TTC549 (cell line): ENCODE data around the gene MSANTD2.

Experiments
- FAIRE-seq: peaks from 2 replicates; lab custom pipeline; 2012; peaks lifted over from hg19 to GRCh38; lab: Jason Lieb, UNC

Gene MSANTD2

DNA sequence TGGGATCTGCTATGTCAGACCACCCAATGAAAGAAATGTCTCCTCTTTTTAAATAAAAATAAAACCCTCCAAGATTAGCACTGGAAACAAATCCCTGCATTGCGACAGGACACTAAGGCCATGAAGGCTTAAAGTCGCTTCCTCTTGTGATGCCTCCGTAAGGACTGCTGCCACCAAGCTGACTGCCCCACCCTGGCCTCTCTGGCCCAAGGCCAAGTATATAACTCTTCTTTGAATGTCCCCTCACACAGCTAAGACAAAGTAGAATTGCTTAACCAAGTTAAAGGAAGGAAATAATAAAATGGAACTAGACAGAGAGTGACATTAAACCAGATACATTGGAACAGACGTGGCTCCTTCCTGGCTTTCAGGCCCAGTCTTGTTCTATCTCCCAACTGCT, 68.0 kb downstream of the MSANTD2 start:
- FAIRE-seq, result no peak

DNA sequence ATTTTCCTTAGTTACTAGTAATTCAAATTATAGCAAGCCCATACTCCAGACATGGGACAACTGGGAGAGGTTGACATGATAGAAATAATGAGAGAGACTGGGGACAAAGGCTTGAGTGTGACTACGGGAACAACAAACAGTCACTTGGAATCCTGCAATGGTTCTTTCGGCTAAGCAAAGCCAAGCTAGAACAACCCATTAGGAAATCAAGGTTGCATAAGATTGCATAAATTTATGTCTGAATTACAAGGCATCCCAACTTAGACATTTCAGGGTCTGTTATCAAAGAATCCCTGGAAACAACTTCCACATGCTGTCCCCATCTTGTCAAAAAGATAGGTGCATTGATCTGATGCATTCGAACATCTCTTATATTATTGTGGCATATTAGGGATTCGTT, 70.6 kb downstream of the MSANTD2 start:
- no peak for FAIRE-seq

DNA sequence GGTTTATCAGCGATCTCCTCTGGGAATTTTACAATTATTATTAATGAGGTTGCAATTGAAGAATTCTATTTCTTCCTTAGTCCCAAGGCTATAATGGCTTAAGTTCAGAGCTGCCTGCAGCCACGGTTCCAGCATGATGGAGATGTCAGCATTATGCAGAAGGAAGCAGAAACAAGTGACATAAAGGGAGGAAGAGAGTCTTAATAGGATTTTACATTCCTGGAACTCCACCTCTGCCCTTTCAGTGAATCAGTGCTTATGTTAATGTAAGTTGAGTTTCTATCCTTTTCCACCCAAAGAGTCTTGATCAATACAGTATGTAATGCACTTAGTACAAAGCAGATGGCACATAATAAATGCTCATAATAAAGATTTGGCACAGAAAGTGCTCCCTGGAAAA, 72.1 kb downstream of the MSANTD2 start:
- FAIRE-seq, result no peak

DNA sequence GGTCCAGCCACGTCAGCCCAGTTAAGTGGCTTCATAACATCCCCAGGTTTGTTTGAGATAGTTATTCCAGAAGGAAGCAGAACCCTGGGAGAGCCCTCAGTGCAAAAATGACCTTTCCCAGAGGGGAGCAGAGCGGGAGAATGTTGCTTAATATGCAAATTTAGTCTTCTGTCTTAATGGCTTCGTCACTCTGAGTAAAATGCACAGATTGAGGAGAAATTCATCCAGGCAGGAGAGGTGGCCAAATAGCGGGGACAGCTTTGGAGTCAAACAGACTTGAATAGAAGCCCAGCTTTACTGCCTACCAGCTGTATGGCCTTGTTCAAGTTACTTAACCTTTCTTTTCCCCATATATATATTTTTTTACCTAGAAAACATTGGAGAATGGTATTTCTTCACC, 72.7 kb downstream of the MSANTD2 start:
- FAIRE-seq, result no peak

DNA sequence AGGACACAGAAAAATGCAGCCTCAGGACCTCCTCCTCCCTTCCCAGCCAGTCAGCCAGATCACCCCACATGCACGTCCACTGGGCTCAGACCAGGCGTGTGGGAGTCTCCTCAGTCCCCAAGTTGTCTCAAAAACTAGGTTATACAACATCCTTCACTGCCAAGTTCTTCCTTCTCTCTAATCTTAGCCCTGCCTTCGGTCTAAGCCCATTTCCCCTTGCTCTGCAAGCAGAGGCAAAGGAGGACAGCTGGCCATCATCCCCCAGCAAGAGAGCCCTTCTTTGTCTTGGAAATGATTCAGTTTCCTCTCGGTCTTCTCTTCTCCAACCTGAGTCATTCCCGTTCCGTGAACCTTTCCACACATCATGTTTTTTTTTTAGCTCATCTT, 74.5 kb downstream of the MSANTD2 start:
- no peak for FAIRE-seq

DNA sequence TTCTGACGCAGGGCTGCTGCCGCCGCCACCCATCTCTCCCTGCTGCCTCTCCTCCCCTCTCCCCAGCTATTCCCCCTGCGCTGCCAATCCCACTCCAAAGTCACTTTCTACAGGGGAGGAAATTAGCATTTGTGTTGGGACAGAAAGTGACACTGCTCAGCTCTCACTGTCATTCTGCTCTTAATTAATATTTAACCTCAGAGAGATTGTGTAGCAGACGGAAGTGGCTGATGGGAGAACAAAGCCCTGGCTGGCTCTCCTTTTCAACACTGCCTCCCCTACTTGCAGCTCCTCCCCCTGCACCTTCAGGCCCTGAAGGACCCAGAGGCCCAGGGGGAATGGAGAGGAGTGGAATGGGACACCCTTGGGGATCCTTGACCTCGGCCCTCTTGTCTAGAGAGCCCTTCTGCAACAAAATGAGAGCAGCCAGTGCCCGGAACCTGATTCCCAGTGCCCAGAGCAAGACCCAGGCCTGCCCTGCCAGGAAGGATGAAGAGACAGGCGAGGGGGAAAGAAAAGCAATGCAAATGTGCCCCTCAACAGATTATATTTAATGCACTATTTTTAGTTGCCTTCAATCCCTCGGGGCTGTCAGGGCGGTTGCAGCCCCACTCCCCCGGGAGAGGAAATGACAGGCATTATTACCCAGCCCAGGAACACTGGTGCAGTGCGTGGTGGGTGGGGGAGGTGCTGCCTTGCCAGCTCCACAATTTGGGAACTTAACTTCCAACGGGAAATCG, 75.1 kb downstream of the MSANTD2 start:
- no peak for FAIRE-seq

DNA sequence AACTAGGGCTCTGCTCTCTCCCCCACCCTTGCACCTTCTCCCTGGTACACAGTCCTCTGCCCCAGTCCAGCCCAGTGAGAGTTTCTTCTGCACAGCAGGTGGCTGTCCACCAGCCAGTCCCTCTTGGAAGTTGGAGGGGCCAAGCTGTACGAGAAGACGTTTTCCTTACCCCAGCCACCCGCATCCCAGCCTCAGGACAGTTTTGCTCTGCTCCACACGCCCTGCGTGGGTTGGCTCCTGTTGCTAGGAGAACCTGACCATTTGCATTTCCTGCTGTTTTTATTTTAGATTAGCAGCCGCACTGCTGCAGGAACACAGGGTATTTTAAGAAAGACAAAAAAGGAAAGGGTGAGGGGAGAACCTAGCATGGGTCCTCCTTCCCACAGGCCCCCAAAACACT, 78.0 kb downstream of the MSANTD2 start:
- no peak for FAIRE-seq

DNA sequence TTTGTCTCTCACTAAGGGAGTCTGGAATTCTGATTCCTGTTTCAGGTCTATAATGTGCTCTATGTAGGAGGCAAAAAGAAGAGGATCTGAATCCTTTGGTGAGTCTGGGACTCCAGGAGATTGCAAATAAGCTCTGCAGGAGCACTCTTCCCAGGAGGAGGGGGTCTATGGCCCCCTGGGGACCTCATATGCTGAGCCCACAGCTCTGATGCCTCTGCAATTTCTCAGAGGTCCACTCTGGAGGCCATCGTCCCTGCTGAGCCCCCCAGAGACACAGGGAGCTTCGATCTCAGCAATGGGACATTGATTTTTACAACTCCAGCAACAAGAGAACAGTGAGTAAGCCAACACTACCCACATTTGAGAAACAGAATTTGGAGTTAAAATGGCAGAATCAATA, 80.7 kb downstream of the MSANTD2 start:
- no peak for FAIRE-seq

DNA sequence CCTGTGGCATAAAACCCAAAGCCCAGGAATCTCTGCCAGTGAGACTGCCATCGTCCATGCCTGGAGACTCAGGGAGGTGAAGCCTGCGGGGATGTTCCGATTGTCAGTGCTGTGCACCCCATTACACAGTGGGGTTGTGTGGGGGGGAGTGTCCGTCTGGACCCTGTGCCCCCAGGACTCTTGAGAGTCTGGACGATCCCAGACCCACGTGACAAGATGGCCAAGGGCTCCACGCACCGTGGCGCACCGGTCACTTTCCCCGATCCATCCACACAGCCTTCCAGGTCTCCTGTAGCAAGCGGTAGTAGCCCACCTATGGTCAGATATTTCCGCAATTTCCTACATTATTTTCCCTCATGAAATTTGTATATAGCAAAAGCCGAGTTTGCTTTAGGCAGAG, 81.4 kb downstream of the MSANTD2 start:
- no peak for FAIRE-seq

DNA sequence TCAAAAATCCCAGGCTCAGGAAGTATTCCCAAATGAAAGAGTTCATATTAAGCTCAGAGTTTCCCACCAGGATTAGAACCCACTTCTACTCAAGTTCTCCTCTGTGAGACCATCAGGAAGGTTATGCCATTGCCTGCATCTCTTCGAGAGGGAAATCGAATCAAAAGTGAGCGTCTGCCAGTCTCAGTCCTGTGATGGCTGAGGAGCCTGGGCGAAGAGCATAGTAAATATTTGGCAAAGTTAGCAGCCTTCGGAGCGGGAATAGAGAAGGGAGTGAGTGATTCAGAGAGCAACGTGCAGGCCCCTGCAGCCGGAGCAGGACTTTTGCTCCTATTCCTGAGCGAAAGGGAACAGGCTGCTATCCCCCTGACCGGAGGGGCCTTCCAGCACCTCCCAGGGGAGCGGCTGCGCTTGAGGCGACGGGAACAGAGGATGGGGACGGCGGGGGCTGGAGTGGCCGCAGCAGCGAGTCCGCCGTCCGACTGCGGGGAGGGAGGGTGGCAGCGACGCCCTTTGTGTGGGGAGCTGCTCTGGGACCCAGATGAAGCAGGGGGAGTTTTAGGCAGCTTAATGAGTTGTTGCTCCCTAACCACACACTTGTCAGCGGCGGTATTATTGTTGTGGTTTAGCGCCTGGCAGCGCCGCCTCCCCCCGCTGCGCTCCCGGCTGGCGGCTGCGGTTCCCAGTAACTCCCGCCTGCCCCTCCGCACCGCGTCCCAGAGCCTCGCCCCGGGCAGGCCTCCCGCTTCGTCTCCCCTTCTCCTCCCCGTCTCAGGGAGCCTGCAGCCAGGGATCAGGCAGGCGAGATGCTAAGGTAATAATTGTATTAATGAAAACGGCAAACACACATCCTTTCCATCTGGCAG, 82.2 kb downstream of the MSANTD2 start:
- no peak for FAIRE-seq

DNA sequence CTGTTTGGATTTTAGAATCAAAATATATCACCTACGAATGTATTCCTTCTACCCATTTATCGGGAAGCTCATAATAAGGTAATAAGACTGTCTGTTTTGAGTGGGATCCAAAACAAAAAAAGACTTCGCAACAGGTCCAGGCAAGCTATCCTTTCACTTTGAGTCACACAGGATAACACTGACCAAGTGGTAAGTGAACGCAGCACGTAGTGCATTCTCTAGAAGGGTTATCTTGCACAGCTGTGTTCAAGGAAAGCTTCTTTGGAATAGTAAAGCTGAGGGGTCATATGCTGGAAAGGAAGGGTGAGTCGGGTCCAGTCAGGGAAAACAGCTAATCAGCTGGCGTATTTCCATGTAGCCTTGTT, 82.8 kb downstream of the MSANTD2 start:
- FAIRE-seq, result no peak

DNA sequence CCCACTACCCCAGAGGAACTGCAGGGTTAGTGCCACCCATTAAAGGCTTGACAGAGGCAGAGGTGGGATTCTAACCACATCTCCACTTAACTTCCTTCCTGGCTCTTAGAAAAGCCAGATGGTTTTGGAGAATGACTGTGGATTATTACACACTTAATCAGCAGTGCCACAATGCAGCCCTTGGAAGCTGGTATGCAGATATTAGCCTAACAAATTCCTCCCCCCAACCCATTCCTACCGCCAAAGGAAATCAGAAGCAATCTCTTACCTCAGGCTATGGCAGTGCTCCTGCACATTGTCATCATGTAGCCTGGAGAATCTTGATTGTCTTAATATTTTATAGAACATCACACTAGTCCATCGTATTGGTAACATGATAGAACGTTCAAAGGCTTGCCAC, 83.6 kb downstream of the MSANTD2 start:
- no peak for FAIRE-seq
